ENCODE data around the gene CMKLR1. TPM values are rescaled to one million over a fixed set of nuclear protein-coding genes. Genes with fewer than 3 reads are reported as not detected.

CMKLR1 gene
- total RNA-seq, 1 donor from 2014 or later = not detected

DNA sequence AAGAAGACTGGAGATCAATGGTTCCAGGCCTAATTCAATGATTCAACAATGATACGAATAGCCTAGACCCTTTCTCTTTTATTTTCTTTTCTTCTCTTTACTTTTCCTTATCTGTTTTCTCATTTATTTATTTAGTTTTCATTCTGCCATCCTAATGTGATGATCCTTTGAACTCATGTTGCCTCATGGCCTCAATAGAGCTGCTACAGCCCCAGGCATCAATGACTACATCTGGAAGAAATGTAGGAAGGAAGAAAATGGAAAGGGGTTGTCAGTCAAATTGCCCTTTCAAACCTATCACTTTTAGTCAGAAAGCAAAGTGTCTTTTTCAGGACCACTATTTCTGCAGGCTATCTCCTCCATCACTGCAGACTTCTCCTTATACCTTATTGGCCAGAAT lies 69.9 kb downstream of the CMKLR1 start:
- H3K4me1 Mint-ChIP-seq (ENCODE audit: low read depth) = no peaks in the 10 kb centered on the region
- no peak overlapping the region for H3K27ac Mint-ChIP-seq
- no peak for DNase-seq (ENCODE audit: low spot score, unreplicated experiment)
- TF ChIP-seq, protein P1, sequence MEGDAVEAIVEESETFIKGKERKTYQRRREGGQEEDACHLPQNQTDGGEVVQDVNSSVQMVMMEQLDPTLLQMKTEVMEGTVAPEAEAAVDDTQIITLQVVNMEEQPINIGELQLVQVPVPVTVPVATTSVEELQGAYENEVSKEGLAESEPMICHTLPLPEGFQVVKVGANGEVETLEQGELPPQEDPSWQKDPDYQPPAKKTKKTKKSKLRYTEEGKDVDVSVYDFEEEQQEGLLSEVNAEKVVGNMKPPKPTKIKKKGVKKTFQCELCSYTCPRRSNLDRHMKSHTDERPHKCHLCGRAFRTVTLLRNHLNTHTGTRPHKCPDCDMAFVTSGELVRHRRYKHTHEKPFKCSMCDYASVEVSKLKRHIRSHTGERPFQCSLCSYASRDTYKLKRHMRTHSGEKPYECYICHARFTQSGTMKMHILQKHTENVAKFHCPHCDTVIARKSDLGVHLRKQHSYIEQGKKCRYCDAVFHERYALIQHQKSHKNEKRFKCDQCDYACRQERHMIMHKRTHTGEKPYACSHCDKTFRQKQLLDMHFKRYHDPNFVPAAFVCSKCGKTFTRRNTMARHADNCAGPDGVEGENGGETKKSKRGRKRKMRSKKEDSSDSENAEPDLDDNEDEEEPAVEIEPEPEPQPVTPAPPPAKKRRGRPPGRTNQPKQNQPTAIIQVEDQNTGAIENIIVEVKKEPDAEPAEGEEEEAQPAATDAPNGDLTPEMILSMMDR (IDR thresholded peaks at IDR 0.05; ENCODE audit: unreplicated experiment) = no peak
- no peak overlapping the region for H3K4me3 Mint-ChIP-seq (ENCODE audit: low read depth)
- peaks cover 10% of the 10 kb centered on the region for H3K27me3 Mint-ChIP-seq
- H3K9me3 Mint-ChIP-seq (ENCODE audit: low read depth) = no peaks in the 10 kb centered on the region
- no peaks in the 10 kb centered on the region for H3K36me3 Mint-ChIP-seq (ENCODE audit: insufficient read depth)

DNA sequence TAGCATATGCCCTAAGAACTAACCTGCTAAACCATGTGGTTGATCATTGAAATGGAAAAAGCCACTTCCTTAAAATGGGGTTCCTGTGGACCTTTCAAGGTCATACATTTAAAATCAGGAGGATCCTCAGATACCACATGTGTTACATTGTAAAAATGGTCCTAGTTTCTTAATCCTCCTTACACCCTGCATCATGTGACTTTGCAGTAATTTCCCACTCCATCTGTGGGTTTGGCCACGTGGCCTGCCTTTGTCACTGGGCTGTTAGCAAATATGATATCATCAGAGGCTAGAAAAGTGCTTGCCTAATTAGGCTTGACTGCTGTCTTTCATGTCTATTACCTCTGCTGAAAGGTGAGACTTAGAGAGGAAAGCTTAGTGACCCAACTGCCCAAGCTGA lies 70.7 kb downstream of the CMKLR1 start:
- TF ChIP-seq, protein P1 (IDR thresholded peaks at IDR 0.05; ENCODE audit: unreplicated experiment) = no peak
- Mint-ChIP-seq H3K36me3 (ENCODE audit: insufficient read depth) (no peaks in the 10 kb centered on the region), H3K27me3 (peaks cover 13% of the 10 kb centered on the region), H3K9me3 (ENCODE audit: low read depth) (no peaks in the 10 kb centered on the region), H3K4me3 (ENCODE audit: low read depth) (no peak overlapping the region), H3K27ac (no peak overlapping the region), H3K4me1 (ENCODE audit: low read depth) (no peaks in the 10 kb centered on the region)
- DNase-seq (ENCODE audit: low spot score, unreplicated experiment) = no peak

DNA sequence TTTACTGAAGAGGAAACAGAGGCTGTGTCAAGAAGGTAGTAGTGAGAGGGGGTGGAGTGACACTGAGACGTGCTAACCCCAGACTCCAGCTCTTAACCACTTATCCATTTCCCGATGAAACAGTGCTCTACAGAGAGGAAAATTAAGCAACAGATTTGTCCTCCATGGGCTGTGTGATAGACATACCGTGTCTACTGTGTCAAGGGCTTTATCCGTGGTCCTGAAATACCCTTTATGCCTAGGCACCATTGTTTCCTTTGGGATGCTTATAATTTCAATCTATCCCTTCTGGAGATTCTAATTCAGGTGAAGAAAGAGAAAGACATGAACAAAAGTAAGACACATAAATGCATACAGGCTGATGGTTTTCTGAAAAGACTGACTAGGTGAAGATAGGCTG lies 71.7 kb downstream of the CMKLR1 start:
- Mint-ChIP-seq H3K27me3 (peaks cover 20% of the 10 kb centered on the region), H3K9me3 (ENCODE audit: low read depth) (no peaks in the 10 kb centered on the region), H3K4me1 (ENCODE audit: low read depth) (no peaks in the 10 kb centered on the region), H3K4me3 (ENCODE audit: low read depth) (no peak overlapping the region), H3K27ac (no peak overlapping the region), H3K36me3 (ENCODE audit: insufficient read depth) (no peaks in the 10 kb centered on the region)
- TF ChIP-seq, protein P1 (IDR thresholded peaks at IDR 0.05; ENCODE audit: unreplicated experiment) = no peak
- DNase-seq (ENCODE audit: low spot score, unreplicated experiment) = no peak

DNA sequence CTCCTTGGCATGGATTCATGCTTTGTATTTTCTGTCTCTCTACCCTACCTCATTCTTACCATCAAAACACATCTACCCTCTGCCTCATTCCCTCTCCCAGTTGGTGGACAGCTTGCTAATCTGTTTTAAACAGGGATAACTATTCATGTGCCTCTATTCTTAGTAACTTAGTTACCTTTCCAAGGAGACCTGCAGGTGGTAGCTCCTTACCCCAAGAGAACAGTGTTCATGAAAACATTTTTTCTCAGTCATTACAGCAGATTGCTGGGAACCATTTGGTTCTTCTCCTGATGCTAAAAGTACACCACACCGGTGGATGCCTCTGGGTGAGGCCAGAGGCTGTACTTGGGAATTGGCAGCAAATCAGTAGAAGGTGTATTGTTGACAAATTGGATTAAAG lies 73.0 kb downstream of the CMKLR1 start:
- no peak for DNase-seq (ENCODE audit: low spot score, unreplicated experiment)
- Mint-ChIP-seq H3K27ac (no peak overlapping the region), H3K4me1 (ENCODE audit: low read depth) (no peaks in the 10 kb centered on the region), H3K27me3 (peaks cover 20% of the 10 kb centered on the region), H3K36me3 (ENCODE audit: insufficient read depth) (no peaks in the 10 kb centered on the region), H3K9me3 (ENCODE audit: low read depth) (peaks cover 6% of the 10 kb centered on the region), H3K4me3 (ENCODE audit: low read depth) (no peak overlapping the region)
- TF ChIP-seq, protein P1 (IDR thresholded peaks at IDR 0.05; ENCODE audit: unreplicated experiment) = no peak

DNA sequence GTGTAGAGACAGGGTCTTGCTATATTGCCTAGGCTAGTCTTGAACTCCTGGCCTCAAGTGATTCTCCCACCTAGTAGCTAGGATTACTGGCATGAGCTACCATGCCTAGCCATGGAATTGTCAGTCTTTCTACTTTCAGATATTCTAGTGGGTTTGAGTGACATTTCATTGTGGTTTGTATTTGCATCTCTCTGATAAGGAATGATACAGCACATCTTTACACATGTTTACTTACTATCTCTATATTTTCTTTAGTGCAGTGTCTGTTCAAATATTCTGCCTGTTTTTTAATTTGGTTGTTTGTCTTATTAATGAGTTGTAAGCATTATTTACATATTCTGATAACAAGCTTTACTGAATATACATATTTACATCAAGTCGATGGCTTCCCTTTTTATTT lies 73.6 kb downstream of the CMKLR1 start:
- H3K36me3 Mint-ChIP-seq (ENCODE audit: insufficient read depth) = no peaks in the 10 kb centered on the region

More for the DNA sequence above, 73.6 kb downstream of the CMKLR1 start:
- TF ChIP-seq, protein P1 (IDR thresholded peaks at IDR 0.05; ENCODE audit: unreplicated experiment) = no peak
- no peak overlapping the region for H3K4me3 Mint-ChIP-seq (ENCODE audit: low read depth)
- H3K4me1 Mint-ChIP-seq (ENCODE audit: low read depth) = no peaks in the 10 kb centered on the region
- peaks cover 20% of the 10 kb centered on the region for H3K27me3 Mint-ChIP-seq
- no peak for DNase-seq (ENCODE audit: low spot score, unreplicated experiment)
- H3K9me3 Mint-ChIP-seq (ENCODE audit: low read depth) = peaks cover 11% of the 10 kb centered on the region
- no peak overlapping the region for H3K27ac Mint-ChIP-seq

Measured in progenitor cell of endocrine pancreas (in vitro differentiated cells).